ENCODE results near the gene ADAM19.

ADAM19 gene

DNA sequence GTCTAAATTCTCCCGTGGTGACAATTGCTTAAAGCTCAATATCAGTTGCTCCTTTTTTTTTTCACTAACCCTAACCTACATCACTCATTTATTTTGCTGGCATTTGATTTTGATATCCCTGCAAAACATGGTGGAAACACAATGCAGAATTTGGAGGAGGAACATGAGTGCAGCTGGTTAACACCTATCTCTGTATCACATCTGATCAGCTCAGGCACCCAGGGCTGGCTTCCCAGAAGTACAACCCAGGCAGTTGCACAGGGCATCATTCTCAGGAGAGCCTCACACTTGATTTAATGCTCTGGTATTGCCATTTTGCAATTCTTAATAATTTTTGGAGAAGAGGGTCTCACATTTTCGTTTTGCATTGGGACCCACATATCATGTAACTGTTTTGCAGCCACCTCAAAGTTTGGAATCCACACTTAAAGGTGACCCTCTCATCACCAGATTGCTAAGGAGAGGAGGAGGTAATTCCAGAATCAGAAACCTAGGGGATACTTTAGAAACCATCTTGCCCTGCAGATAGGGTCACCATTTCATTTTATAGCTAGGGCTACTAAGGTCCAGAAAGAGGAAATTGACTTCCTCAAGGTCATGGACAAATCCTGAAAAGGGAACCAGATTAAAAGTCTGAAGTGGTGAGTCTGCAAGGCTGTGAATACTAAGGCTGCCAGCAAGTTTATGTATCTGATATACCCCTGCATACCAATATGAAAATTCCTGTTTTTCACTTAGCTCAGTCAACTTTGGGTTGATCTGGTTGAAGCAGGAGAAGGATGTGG is 19.3 kb upstream of the ADAM19 start:
- DNase-seq = no peak

DNA sequence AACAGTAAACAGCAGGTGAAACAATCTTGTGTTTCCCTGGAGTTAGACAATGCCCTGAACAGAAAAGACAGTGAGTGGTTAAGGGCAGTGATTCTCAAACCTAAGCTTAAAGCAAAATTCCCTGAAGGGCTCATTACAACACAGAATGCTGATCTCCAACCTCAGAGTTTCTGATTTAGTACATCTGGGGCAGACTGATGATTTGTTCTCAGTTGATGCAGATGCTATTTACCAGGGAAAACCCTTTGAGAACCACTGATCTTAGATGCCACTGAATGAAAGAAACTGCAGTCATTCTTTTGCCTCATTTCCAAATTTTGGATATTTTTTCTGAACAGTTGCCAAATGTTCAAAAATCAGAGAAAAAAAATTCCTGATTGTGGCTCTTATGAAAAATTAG is 18.7 kb upstream of the ADAM19 start:
- DNase-seq = peak in 1 of 3 experiments; percentile 9

DNA sequence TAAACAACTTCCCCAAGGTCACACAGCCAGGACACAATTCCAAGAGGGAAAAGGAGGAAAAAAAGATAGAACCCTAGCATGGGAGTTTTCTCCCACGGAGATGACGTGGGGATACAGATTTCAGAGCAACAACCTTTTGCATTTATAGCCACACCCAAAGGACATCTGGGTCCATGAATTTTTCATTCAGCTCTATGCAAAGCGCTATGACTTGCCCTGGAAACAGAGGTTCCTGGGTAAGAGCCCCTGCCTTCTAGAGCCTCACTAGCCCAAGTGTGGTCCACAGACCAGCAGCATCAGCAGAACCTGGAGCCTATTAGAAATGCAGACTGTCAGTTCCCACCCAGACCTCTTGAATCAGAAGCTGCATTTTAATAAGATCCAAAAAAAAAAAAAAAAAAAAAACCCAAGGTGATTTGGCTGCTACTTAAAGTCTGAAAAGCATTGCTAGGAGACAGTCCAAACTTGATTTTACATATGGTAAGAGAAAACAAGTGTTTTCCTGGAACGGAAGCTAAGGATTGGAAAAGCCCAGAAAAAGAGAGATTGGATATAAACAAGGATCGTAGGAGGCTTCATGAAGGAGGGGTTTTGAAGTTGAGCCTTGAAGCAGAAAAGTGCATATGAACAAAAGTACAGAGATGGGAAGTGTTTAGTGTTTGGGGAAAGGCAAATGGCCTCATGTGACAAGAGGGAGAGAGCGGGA is 17.6 kb upstream of the ADAM19 start:
- DNase-seq = no peak

DNA sequence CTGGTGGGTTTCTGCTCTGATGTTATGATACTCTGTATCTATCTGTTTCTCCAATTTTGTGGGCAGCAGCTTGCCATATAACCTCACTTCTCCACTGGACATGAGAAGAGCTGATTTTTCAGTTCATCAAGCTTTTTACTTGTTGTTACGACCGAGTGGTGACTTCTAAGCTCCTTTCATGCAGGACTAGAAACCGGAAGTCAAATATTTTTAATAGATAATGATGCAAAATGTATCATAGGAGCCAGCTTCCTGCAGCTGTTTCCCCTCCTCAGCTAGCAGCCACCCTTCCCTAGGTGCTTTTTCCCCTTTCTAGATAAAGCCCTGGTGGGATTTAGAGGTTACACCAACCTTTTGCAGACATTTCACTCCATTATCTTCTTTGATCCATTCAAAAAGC is 17.0 kb upstream of the ADAM19 start:
- no peak for DNase-seq

DNA sequence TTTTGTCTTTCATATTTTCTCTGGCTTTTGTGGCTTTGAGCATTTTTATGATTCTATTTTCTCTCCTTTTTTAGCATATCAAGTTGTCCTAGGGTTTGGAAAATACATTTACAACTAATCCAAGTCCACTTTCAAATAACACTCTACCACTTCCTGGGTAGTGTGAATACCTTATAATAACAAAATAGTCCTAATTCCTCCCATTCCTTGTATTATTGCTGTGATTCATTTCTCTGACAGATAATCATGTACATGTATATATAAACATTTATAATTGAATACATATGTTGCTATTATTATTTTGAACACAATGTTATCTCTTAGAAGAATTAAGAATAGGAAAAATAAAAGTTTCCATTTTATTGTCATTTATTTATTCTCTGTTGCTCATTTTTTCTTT is 14.9 kb upstream of the ADAM19 start:
- no peak for DNase-seq

DNA sequence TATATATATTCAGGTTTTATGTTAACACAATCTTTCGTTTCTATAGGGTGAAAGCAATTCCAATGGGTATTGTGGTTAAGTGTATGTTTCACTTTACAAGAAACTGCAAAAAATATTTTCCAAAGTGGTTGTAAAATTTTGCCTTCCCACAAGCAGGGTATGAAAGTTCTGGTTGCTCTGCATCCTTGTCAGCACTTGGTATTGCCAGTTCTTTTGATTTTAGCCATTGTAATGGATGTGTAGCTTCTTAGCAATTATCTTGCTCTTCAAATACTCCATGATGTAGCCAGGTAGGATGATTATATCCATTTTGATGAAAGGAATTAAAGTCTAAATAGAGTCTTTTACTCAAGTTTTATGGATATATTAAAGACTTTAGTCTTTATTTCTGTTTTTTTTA is 9.1 kb upstream of the ADAM19 start:
- no peak for DNase-seq

DNA sequence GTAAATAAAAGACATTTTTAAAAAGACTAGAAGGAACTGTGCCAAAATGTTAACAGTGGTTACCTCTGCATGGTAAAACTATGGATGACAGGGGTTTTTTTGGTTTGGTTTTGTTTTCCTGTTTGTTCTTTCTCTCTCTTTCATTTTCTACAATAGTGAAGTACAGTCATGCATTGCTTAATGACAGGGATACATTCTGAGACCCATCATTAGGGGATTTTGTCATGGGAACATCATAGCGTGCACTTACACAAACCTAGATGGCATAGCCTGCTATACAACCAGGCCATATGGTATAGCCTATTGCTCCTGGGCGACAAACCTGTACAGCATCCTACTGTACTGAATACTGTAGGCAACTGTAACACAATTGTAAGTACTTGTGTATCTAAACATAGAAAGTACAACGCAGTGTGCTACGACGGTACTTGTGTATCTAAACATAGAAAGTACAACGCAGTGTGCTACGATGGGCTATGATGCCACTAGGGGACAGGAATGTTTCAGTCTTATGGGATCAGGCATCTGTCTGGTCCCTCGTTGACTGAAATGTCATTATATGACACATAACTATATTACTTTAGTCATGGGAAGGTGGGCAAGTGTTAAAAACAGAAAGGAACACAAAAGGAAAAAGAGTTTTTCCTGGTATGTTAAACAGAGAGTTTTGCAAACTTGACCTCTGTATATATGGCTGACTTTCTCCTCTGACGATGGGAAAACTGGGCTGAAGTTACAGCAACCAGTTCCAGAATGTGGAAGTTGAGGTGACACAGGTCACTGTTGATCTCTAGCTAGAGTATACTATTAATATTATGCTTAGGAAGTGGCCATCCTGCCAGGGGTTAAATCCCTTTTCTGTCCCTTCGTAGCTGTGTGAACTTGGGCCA is 7.4 kb upstream of the ADAM19 start:
- DNase-seq = peak in 1 of 3 experiments; percentile 3

DNA sequence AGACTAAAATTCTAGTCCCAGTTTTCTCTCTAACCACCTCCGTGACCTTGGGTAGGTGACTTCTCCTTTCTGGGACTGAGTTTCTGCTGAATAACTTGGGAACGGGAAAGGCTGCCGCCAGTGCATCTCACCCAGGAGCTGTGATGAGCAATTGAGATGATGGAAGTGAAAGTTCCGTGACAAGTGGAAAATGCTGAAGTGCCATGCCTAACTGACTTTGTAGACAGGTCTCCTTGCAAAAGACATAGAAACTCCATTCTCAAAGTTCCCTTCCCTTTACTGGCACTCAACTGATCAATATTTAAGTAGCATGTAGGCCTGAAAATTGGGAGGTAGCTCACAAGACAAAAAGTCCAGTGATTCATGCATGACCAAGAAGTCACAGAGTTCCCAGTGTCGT is 6.3 kb upstream of the ADAM19 start:
- DNase-seq = peak in 1 of 3 experiments; percentile 32

DNA sequence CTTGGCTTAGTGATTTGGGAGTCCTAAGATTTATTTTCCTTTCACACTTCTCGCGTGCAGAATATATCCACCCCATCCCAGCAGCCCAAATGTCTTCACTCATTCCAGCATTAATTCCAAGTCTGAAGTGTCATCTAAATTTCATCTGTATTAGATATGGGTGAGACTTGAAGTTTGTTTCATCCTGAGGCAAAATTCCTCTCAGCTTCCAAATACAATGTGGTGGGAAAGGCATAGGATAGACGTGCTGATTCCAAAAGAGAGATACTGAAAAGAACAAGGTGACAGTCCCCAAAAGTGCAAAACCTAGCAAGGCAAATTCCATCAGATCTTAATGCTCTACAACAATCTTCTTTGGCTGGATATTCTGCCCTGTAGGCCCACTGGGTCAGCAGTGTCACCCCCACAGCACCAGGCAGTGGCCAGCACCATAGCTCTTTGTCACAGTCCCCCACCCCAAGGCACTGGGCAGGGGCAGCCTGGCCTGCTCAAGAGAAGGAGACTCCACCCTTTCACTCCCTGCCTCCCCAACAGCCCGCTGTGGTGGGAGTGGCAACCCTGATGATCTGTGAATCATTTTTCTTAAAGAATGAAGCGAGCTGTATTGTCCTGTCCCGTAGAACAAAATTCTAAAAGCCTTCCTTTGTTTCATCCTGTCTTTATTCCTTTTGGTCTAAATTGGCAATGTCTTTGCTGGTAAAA is 2.7 kb upstream of the ADAM19 start:
- DNase-seq = no peak

DNA sequence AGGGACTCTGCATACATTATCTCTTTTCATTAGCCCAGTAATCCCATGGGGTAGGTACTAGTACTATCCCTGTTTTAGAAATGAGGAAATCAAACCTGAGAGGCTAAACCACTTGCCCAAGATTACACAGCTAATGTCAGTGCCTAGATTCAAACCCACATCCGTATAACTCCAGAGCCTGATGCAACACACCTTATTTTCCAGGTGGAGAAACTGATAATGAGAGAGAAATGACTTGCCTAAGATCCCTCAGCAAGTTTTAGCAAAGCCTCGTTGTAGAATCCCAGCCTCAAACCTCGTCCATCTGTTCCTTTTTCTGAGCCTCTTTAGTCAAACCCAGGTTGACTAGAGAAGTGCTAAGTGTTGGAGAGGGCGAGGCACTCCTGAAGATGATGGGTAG is 1.1 kb upstream of the ADAM19 start:
- DNase-seq = no peak

DNA sequence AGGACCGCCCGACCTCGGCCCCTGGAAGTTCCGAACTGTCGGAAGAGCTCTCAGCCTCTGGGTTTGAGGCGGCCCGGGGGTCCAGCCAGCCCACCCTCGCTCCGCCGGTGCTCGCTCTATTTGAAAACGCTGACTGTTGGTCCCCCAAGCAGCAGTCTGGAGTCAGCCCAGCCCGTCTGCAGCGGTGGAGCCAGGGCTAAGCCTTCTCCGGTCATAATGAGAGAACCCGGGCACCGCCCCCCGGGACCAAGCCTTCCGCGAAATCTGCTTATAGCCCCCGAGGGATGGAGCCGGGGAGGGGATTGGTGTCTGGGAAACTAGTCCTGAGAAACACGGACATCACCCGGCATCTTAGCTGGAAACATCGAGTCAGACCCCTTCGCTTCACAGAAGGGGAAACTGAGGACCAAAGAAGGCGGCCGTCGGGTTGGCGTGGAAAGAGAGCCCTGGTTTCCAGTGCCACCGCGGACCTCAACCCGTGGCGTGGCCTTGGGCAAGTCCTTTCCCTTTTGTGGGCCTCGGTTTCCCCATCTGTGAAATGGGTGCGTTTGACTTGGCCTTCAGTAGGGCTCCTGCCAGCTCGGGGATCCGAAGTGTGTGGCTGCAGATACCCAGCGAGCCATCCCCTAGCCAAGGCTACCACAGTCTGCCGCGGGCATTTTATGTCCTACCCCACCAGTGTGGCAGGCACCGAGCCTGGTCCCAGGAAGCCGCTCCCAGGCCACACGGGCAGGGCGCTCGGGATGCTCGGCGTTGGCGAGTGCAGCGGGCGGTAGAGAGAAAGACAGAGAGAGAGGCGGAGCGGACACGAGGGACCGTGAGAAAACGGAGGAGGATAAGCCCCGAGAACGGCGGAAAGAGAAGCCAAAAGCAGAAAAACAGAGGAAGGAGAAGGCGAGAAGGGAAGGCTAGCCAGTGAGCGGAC is 857 bp downstream of the ADAM19 start:
- DNase-seq = peak in 2 of 3 experiments; percentile 25 to 73

DNA sequence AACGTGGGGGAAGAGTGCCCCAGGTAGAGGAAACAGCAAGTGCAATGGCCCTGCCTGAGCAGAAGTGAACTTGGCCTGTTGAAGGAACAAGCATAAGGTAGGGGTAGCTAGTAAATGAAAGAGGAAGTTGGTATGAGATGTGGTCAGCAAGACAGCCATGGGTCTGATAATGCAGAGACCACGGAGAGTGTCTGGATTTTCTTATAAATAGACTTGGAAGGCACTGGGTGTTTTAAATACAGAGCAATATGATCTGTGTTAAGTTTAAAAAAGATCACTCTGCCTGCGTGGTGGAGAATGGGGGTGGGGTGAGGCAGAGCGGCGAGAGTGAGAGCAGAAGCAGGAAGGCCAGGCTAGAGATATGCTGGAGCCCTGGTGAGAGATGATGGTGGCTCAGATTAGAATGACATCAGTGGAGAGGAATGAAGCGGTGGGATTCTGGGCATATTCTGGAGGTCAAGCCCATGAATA is 4.2 kb downstream of the ADAM19 start:
- no peak for DNase-seq

DNA sequence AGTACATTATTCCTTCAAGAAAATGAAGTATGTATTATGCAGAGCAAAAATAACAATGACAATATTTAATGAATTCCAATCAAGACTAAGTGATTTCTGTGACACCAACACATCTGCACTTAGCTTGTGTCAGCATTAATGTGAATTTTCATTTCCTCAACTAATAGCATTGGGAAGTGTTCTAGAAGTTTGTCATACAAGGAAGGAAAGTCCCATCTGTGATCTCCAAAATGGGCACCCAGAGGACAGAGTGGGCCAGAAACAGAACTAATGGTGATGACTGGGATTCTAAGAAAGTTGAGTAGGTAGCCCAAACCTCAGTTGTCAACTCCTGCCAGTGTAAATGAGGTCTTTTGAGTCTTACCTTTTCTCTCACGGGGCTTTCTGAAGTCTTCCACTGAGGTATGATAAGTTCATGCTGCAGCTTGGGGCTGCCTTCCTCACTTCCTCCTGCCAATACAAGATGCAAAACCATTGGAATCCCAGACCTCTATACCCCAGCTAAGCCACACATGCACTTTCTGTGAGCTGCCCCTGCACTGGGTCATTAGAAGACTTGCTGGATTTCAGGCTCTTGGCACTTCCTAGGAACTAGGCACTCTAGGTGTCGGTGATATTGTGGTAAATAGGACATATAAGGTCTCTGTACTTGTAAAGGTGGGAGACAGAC is 4.9 kb downstream of the ADAM19 start:
- no peak for DNase-seq

DNA sequence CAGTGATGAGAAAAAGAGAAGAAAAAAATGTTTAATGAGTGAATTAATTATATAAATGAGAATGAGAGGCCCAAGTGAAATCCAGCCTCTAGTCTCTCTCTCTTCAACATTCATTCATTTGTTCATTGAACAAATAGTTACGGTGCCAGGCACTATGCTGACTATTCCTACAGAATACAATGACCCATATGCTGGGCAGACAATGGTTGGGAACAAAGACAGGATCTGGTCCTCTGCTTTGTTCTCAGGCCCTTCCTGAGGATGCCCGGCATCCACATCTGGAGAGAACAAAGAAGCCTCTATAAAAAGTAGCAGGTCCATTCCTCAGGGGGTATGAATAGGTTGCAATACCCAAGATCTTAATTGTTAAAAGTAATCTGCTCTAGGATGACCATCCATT is 6.9 kb downstream of the ADAM19 start:
- no peak for DNase-seq

DNA sequence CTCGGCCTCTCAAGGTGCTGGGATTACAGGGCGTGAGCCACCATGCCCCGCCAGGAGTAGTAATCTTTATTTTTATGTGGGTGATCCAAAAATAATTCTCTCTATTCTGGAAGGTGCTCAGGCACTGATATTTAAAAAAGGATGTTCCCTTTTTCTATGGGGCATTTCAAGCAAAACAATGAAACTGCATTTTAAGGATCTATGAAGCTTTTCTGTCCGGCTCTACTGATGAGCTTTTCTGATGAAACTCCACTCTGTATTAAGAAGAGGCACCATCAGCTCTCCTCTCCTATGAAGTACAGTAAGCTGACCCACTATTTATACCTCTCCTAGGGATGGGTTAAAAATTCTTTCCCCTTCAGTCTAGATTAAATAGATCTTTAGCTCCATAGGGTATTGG is 7.4 kb downstream of the ADAM19 start:
- DNase-seq = no peak

DNA sequence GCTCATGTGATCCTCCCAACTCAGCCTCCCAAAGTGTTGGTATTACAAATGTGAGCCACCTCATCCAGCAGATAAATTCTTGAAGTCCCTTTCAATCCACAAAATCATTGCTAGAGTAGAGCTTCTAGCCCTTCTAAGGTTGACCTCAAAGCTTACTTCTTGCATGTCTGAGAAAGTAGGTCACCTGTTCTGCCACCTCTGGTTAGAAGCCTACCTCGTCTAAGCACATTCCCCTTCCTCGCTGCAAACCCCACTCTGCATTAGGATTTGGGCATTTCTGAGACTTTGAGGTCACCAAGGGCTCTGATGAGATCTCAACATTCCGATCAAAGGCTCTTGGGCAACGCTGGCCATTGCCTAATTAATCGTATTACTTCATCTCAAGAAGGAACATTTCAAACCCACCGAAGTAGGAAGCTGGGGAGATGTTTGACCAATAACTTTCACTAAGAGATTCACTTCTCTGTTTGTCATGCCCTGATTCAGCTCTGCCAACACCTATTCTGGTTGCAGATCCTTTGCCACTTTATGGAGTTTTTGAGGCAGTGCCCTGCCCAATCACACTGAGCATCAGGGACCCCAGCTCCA is 8.6 kb downstream of the ADAM19 start:
- DNase-seq = no peak

DNA sequence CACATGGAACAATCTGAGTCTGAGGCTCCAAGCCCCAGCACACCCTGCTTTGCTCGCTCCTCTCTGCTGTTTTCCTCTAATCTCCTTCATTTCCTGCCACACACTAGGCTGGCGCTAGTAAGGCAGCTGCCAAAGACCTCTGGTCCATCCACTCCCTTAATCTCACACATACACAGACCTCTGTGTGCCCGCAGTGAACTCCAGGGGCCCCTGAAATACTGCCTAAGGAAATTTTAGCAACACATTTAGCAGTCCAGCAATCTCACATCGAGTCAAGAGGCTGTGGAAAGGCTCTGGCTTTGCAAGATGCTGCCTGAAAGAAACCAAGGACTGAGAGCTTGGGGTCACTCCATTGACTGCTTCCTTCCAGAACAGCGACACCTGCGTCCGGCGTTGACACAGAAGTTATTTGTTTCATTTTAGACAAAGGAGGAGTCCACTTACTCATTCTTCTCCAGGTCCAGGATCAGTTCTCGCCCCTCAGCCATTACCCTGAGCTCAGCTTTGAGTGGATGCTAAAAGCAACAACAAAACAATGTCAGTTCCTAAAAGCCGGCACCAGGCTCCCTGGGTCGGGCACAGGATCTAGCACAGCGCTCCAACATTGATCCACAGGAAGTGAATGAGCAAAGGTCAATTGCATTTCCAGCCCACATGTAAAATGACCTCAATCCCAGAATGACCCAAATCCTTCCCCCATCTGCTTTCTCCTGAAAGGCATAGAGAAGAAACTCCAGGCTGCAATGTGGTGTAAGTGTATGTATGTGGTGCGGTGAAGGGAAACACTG is 11.5 kb downstream of the ADAM19 start:
- DNase-seq = no peak

DNA sequence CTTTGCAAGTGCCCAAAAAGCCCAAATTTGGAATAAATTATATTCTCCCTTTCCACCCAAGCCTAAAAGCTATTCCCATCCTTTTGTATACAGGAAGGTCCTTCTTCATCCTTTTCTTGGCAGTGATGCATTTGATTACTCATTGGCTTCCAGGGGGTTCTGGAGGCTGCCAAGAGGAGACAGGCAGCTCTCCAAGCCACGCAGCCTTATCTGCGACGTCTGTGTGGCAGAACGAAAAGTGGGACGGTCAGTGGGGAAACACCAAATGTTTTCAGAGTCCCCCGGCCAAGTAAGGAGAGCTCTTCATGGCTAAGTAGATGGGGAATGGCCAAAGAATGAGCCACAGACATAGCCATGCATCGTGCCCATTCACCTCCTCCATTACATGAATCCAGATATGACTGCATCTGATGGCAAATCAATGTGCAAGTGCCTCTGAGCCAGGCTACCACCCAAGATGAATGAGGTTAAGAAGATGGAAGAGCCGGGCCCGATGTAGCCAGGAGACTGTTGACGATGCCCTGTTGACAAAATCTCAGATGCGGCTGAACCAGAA is 12.1 kb downstream of the ADAM19 start:
- no peak for DNase-seq

DNA sequence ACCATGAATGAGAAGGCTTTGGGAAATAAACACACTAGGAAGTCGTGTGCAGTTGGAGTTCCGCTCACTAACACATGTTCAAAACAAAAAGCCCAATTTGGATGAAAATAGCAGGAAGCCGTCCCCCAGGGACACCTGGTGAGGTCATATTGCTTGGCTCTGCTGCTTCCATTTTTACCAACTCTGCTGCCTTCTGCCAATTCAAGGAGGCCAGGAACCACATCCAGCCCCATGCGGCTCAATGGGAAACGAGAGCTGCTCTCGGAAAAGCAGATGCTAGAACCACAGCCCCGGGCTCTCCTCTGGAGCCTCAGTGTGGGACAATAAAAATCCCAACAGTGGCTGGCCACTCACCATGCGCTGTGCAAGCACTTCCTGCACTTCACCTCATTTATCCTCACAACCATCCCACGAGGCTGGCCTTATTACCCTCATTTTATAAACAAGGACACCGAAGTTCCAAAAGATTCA is 13.4 kb downstream of the ADAM19 start:
- peak in 1 of 3 experiments; percentile 12 for DNase-seq
